Activated CD4-positive, alpha-beta T cell treated with anti-CD3 and anti-CD28 coated beads, Interleukin-2, amount 10 ng/mL, durations not matched to agents 24 days and 14 days (primary cell): ENCODE results near the gene ZSWIM7. TPM values are rescaled to one million over a fixed set of nuclear protein-coding genes. Genes with fewer than 3 reads are reported as not detected.

Experiments
- DNase-seq: peaks from one replicate; pipeline ENCODE4 v3.0.0; 2022
- H3K27ac Mint-ChIP-seq: one replicate; pipeline ENCODE4 v1.8.0; 2022; ENCODE audit warnings: mild to moderate bottlenecking, mixed read lengths
- H3K27me3 Mint-ChIP-seq: one replicate; pipeline ENCODE4 v1.8.0; 2022; ENCODE audit warnings: mixed read lengths
- H3K36me3 Mint-ChIP-seq: one replicate; pipeline ENCODE4 v1.8.0; 2022; ENCODE audit warnings: low read depth, mild to moderate bottlenecking, mixed read lengths
- H3K4me1 Mint-ChIP-seq: one replicate; pipeline ENCODE4 v1.8.0; 2021; ENCODE audit warnings: mixed read lengths
- H3K4me3 Mint-ChIP-seq: one replicate; pipeline ENCODE4 v1.8.0; 2022; ENCODE audit warnings: mild to moderate bottlenecking, moderate library complexity, mixed read lengths
- H3K9me3 Mint-ChIP-seq: one replicate; pipeline ENCODE4 v1.8.0; 2021; ENCODE audit warnings: mixed read lengths
- intact Hi-C: fragments of 100-400 bp; cut with micrococcal nuclease; formaldehyde crosslinking; loops from one replicate; pipeline ENCODE4 v1.15.1; 2023
- total RNA-seq: library from RNA; stranded (reverse); gene quantifications from 2 replicates; pipeline ENCODE4 v1.2.3, GENCODE V29; 2022

Gene ZSWIM7
- total RNA-seq, 1 donor from 2014 or later, result 11.0 TPM

GRCh38 chr17:15978606-15979005 is 20.9 kb downstream of the ZSWIM7 start:
- no peak overlapping the region for H3K4me3 Mint-ChIP-seq
- DNase-seq, result no peak
- H3K27me3 Mint-ChIP-seq, result no peaks in the 10 kb centered on the region
- H3K9me3 Mint-ChIP-seq, result no peaks in the 10 kb centered on the region
- no peak overlapping the region for H3K27ac Mint-ChIP-seq
- intact Hi-C loops, result no loop called here
- H3K4me1 Mint-ChIP-seq, result peaks cover 20% of the 10 kb centered on the region
- peaks cover 25% of the 10 kb centered on the region for H3K36me3 Mint-ChIP-seq

- H3K4me1 Mint-ChIP-seq, result peaks cover 24% of the 10 kb centered on the region
- no peaks in the 10 kb centered on the region for H3K27me3 Mint-ChIP-seq
- H3K36me3 Mint-ChIP-seq, result peaks cover 24% of the 10 kb centered on the region
- no peak overlapping the region for H3K4me3 Mint-ChIP-seq
- no peak overlapping the region for H3K27ac Mint-ChIP-seq
- H3K9me3 Mint-ChIP-seq, result no peaks in the 10 kb centered on the region
- DNase-seq, result no peak
- intact Hi-C loops, result no loop called here
Measured at GRCh38 chr17:15977894-15978293, 21.6 kb downstream of the ZSWIM7 start.

GRCh38 chr17:15973834-15974233 is 25.7 kb downstream of the ZSWIM7 start:
- intact Hi-C loops, result no loop called here
- H3K4me3 Mint-ChIP-seq, result no peak overlapping the region
- H3K9me3 Mint-ChIP-seq, result no peaks in the 10 kb centered on the region

GRCh38 chr17:15973016-15973415 is 26.5 kb downstream of the ZSWIM7 start:
- no peaks in the 10 kb centered on the region for H3K9me3 Mint-ChIP-seq
- no peak overlapping the region for H3K27ac Mint-ChIP-seq
- peaks cover 5% of the 10 kb centered on the region for H3K36me3 Mint-ChIP-seq
- H3K4me1 Mint-ChIP-seq, result peaks cover 5% of the 10 kb centered on the region
- H3K4me3 Mint-ChIP-seq, result no peak overlapping the region
- peaks cover 21% of the 10 kb centered on the region for H3K27me3 Mint-ChIP-seq
- intact Hi-C loops, result no loop called here
- no peak for DNase-seq

More at GRCh38 chr17:15973834-15974233, 25.7 kb downstream of the ZSWIM7 start:
- H3K36me3 Mint-ChIP-seq, result peaks cover 6% of the 10 kb centered on the region
- no peak overlapping the region for H3K27ac Mint-ChIP-seq
- DNase-seq, result no peak
- peaks cover 5% of the 10 kb centered on the region for H3K4me1 Mint-ChIP-seq
- peaks cover 17% of the 10 kb centered on the region for H3K27me3 Mint-ChIP-seq

DNA sequence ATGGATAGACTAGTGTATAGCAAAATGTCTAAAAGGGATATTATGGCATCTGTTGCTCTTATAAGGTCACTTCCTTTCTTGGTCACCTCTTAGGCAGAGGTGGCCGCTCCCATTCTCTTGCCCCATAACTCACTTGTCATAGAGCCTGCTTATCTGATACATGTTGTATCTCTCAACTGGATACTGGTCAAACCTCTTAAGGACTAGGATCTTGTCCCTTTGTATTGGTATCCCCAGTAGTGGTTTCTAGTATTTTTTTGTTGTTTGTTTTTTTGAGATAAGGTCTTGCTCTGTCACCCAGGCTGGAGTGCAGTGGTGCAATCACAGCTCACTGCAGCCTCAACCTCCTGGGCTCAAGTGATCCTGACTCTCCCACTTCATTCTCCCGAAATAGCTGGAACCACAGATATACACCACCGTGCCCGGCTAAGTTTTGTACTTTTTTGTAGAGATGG is 27.0 kb downstream of the ZSWIM7 start:
- Mint-ChIP-seq H3K27me3 (peaks cover 24% of the 10 kb centered on the region), H3K36me3 (peaks cover 2% of the 10 kb centered on the region), H3K27ac (no peak overlapping the region), H3K4me1 (peaks cover 5% of the 10 kb centered on the region), H3K4me3 (no peak overlapping the region), H3K9me3 (no peaks in the 10 kb centered on the region)
- intact Hi-C loops, result no loop called here
- no peak for DNase-seq

DNA sequence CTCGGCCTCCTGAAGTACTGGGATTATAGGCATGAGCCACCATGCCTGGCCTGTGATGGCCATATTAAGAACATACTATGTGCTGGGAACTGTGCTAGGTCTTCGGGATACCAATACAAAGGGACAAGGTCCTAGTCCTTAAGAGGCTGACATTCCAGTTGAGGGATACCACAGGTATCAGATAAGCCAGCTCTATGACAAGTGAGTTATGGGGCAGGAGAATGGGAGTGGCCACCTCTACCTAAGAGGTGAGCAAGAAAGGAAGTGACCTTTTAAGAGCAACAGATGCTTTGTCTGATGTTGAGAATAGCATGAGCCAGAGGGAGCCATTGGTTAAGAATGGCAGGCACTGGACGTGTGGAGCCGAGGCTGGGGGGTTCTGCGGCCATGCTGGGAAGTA is 27.6 kb downstream of the ZSWIM7 start:
- H3K4me1 Mint-ChIP-seq, result peaks cover 5% of the 10 kb centered on the region
- H3K9me3 Mint-ChIP-seq, result no peaks in the 10 kb centered on the region
- H3K27me3 Mint-ChIP-seq, result peaks cover 24% of the 10 kb centered on the region
- no peak for DNase-seq
- intact Hi-C loops, result no loop called here
- peaks cover 1% of the 10 kb centered on the region for H3K36me3 Mint-ChIP-seq
- H3K4me3 Mint-ChIP-seq, result no peak overlapping the region
- no peak overlapping the region for H3K27ac Mint-ChIP-seq

DNA sequence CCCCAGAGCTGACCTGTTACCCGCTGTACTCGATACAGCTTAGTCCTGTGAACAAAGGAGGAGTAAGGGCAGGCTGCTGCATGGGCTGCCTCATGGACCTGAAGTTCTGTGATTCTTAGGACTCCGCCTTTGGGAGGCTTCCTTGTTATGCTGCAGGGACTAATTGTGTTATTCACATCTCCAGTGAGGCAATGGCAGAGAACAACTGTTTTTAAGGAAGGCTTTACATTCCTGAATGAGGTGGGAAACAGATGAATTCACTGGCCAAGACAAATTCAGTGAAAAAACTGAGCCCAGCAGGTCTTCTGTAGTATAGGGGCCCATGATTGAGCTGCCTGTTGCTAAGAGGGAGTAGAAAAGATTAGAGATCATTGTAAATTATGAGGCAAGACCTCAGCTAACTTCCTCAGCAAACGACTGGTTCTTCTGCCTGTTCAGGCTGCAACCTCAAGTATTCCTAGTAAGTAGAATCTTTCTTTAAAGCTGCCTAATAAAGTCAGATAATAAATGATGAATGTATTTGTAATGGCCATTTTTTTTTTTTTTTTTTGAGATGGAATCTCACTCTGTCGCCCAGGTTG is 28.3 kb downstream of the ZSWIM7 start:
- Mint-ChIP-seq H3K36me3 (no peaks in the 10 kb centered on the region), H3K4me1 (peaks cover 10% of the 10 kb centered on the region), H3K9me3 (no peaks in the 10 kb centered on the region), H3K27ac (no peak overlapping the region), H3K4me3 (no peak overlapping the region), H3K27me3 (peaks cover 29% of the 10 kb centered on the region)
- intact Hi-C loops, result no loop called here
- no peak for DNase-seq

- no peak overlapping the region for H3K4me3 Mint-ChIP-seq
- H3K9me3 Mint-ChIP-seq, result no peaks in the 10 kb centered on the region
- H3K27ac Mint-ChIP-seq, result no peak overlapping the region
- peaks cover 10% of the 10 kb centered on the region for H3K4me1 Mint-ChIP-seq
- intact Hi-C loops, result no loop called here
- DNase-seq, result no peak
- peaks cover 34% of the 10 kb centered on the region for H3K27me3 Mint-ChIP-seq
- H3K36me3 Mint-ChIP-seq, result no peaks in the 10 kb centered on the region
Measured at GRCh38 chr17:15970500-15970899, 29.0 kb downstream of the ZSWIM7 start.

DNA sequence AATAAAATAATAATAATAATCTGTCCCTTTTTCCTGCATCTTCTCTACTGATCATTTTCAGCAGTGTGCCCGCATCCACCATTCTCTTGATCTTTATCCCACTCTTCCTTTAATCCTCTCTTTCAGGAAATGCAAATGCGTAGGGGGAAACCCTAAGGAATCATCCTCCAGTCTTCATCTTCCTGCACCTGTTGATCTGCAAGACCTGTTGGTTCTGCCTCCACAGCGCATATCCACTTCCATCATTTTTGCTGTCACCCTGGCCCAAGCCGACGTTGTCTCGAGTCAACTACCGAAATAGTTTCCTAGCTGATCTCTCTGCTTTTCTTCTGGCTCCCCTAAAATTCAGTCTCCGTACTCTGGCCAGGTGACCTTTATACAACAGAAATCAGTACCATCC is 30.0 kb downstream of the ZSWIM7 start:
- intact Hi-C loops, result no loop called here
- H3K36me3 Mint-ChIP-seq, result no peaks in the 10 kb centered on the region
- no peak overlapping the region for H3K27ac Mint-ChIP-seq
- no peaks in the 10 kb centered on the region for H3K9me3 Mint-ChIP-seq
- peaks cover 40% of the 10 kb centered on the region for H3K27me3 Mint-ChIP-seq
- no peak for DNase-seq
- H3K4me1 Mint-ChIP-seq, result peaks cover 12% of the 10 kb centered on the region
- no peak overlapping the region for H3K4me3 Mint-ChIP-seq

- Mint-ChIP-seq H3K4me1 (peaks cover 9% of the 10 kb centered on the region), H3K9me3 (no peaks in the 10 kb centered on the region), H3K27ac (no peak overlapping the region), H3K27me3 (peaks cover 48% of the 10 kb centered on the region), H3K4me3 (no peak overlapping the region), H3K36me3 (no peaks in the 10 kb centered on the region)
- DNase-seq, result no peak
- intact Hi-C loops, result no loop called here
Measured at GRCh38 chr17:15967706-15968399, 31.7 kb downstream of the ZSWIM7 start.

DNA sequence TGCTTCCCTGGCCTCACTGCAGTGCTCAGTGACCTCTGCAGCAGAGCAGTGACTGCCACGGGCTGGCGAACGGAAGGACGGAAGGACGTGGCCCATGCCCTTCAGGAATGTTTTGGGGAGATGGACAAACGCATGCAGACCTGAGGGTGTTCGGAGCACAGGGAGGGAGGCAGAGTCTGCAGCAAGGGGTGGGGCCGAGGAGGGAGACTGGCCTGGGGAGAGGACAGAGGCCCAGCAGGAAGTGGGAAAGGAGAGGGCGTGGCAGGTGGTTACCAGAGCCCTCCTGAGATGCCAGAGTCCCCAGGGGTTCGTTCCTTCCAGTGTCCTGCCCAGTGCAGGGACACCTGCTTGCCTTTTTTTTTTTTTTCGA is 32.6 kb downstream of the ZSWIM7 start:
- DNase-seq, result no peak
- Mint-ChIP-seq H3K27ac (no peak overlapping the region), H3K9me3 (no peaks in the 10 kb centered on the region), H3K36me3 (no peaks in the 10 kb centered on the region), H3K4me1 (peaks cover 7% of the 10 kb centered on the region), H3K4me3 (no peak overlapping the region), H3K27me3 (peaks cover 46% of the 10 kb centered on the region)
- intact Hi-C loops, result no loop called here

DNA sequence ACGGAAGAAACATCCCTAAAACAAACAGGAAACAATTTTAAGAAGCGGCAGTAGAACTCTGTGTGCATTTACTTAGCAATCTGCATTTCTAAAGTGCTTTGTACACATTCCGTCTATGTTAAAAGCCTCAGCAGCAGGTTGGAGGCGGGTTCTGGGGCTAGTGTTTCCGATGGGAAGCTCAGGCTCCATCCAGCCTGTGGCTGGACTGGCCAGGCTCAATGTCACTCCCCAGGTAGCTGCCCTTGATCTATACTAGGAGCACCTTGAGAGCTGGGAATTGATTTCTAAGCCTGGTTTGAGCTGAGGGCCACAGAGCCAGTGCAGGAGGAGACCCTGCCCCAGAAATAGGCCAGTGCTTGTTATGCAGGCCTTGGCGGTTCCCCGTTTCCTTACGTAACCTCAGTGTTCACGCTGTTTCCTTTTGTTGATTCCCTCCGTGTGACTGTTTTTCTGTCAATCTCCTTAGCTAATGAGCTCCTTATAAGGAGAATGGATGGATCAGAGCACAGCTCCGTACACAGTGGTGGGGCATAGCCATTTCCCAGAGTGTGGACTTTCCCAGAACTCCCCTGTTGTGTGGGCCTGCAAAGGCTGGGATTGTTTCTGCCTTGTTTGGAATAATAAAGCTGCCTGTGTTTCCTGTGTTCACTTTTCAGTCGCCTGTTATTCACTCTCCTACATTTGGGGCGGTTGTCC is 33.2 kb downstream of the ZSWIM7 start:
- intact Hi-C loops, result no loop called here
- Mint-ChIP-seq H3K4me3 (no peak overlapping the region), H3K9me3 (no peaks in the 10 kb centered on the region), H3K4me1 (peaks cover 9% of the 10 kb centered on the region), H3K27me3 (peaks cover 51% of the 10 kb centered on the region), H3K36me3 (no peaks in the 10 kb centered on the region), H3K27ac (no peak overlapping the region)
- DNase-seq, result no peak

- intact Hi-C loops, result no loop called here
- H3K4me1 Mint-ChIP-seq, result peaks cover 11% of the 10 kb centered on the region
- H3K9me3 Mint-ChIP-seq, result no peaks in the 10 kb centered on the region
- no peak for DNase-seq
- H3K36me3 Mint-ChIP-seq, result no peaks in the 10 kb centered on the region
- H3K27me3 Mint-ChIP-seq, result peaks cover 47% of the 10 kb centered on the region
- H3K4me3 Mint-ChIP-seq, result no peak overlapping the region
- H3K27ac Mint-ChIP-seq, result no peak overlapping the region
Measured at GRCh38 chr17:15965528-15965927, 34.0 kb downstream of the ZSWIM7 start.

GRCh38 chr17:15963670-15964110 is 35.8 kb downstream of the ZSWIM7 start:
- DNase-seq, result no peak
- Mint-ChIP-seq H3K4me3 (no peak overlapping the region), H3K27ac (no peak overlapping the region), H3K4me1 (peaks cover 22% of the 10 kb centered on the region), H3K9me3 (no peaks in the 10 kb centered on the region), H3K27me3 (peaks cover 42% of the 10 kb centered on the region), H3K36me3 (no peaks in the 10 kb centered on the region)
- intact Hi-C loops, result no loop called here
